HG02678 (cell line): ENCODE results near the gene SUPT4H1.

Experiments used
- ATAC-seq: cut with Tn5 transposase; IDR thresholded peaks from one replicate; pipeline ENCODE4 v1.9.1; 2021; ENCODE audit warnings: mild to moderate bottlenecking, moderate library complexity; ENCODE audit not compliant: unreplicated experiment

Gene SUPT4H1

DNA sequence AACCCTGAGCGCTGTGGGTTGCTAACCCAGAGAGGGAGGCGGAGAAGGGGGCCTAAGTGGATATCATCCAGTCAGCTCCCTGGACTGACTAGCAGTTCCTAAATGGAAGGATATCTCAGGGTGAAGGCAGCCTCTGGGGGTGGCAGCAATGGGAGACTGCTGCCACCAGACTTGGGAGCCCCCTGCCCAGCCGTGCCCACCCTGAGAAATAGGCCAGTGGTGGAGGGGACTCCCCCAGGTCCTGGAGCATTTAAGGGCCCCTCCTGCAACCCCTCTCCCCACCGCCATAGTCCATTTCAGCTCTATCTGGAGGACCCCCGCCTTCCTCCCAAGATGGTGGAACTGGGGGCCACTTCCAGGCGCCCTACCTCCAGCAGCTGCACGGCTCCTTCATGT, 31.8 kb downstream of the SUPT4H1 start:
- ATAC-seq, result no peak

DNA sequence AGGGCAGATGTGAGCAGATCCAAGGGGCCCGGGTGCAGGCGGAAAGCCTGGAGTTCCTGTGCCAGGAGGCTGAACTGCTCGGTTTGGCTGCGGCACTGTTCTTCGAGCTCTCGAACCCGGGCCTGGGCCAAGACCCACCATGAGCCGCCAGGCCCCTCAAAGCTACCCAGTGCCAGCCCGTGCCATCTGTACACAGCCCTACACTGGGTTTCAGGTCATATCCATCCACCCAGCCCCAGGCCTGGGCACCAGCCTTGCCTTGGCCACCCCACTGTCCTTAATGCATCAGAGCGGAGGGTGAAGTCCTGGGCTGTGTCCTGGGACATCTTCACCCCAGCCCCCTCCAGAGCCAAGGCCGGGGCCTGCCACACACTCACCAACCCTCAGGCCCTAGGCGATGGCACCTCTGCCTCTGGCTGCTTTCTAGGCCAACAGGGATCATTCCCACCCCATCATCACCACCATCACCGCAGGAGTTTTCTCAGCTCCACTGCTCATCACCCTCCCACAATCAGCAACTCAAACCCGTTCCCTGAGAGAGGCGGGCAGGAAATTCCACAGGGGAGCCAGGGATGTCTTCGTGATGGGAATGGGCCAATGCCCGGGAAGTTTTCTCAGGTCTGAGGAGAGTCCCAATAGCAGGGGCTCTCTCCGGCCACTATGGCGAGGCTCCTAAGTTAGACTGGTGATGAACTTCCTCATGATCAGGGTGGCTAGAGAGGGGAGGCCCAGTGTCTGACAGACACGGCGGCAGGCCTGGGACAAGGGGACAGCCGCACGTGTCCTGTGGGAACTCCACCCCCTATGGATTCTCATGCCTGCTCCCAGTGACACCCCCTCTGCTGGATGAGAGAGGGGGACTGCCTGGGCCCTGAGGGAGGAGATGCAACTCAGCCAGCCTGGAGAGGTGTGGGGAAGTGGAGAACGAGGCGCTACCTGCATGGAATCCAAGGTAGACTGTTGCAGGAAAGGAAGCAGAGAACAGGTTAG, 32.5 kb downstream of the SUPT4H1 start:
- no peak for ATAC-seq

DNA sequence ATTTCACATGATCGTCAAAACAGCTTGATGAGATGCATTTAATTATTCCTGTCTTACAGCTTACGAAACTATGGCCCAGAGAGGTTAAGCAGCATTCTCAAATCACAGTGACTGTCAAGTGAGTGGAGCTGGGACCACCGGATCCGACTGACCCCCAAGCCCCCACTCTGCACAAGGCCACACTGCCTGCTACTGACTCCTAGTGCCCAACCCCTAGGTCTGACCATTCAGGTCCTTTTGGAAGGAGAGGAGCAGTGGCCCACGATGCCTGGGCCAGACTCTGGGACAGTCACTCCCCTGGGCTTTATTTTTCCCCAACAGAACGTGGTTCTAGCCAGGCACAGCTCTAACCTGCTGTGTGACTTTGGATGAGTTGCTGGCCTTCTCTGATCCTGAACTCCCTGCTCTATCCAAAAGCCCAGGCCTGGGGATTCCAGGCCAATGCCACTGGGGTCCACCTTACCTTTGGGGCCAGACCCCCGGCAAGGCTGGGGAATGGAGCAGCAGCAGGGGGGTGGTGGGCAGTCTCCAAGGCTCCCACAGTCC, 33.3 kb downstream of the SUPT4H1 start:
- no peak for ATAC-seq

DNA sequence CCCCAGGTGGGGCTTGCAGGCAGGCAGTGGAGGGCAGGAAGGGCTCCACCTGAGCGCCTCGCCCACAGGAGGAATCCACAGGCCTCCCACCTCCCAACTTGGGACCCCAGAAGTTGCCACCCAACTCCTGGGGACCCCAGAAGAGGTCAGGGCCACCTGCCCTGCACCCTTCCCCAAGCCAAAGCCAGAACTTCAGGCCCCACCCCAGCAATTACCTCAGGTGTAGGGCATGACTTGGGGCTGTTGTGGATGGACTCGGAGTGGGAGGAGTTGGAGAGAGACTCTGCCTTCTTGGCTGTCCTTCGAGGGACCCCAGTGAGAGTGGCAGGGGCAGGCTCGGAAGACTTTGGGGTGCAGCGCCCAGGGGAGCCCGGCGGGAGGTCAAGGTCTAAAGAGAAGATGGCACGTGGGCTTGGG, 33.9 kb downstream of the SUPT4H1 start:
- ATAC-seq, result no peak

DNA sequence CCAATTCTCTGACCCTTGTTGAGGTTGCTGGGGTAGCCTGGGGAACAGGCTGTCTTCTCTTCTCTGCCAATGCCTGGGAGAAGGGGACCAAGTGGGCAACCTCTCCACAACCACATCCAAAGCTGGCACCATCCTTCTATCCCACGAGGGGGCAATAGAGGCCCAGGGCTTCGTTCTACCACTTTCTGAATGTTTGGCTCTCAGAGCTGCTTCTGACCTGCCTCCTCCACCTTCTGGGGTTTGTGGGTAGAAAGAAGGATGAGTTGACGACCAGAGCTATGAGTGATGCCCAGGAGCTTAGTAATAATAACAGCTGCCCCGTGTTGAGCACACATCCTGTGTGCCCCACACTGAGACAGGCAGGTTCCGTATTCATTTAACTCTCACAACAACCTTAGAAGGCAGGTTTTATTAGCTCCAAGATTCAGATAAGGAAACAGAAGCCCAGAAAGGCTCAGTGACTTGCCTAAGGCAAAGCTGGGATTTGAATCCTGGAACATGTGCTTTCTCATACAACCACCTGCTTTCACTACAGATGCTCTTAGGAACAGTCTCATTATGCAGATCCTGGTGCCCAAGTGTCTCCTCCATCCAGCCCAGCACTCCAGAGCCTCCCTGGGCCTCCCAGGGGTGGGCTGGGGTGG, 34.5 kb downstream of the SUPT4H1 start:
- peak; percentile 71 for ATAC-seq

DNA sequence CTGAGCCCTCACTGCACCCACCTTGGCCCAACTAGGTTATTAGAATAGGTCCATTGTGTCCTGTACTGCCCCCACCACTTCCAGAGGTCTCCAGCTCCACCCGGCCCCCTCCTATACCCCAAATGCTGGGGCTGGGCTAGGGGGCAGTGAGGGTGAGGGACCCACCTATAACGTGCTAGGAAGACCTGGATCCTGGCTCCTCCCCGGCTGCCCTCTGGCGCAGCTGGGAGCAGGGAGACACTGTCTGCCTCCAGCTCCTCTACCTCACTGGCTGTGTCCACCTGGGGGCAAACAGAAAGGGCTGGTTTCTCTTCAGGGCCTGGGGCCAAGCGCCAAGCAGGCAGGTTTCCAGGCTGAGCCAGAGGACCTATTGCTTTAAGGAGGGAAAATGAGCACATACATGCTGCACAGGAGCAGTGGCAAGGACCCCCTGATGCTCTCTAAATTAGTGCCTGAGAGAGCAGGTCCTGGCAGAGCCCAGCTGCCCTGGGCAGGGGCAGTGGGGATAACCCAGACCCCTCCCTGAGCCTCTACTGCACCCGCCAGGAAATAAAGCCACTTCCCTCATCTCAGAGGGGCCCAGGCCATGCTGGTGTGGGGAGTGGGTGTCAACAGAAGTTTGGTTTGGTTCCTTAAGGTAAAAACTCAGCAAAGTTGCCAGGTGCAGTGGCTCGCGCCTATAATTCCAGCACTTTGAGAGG, 35.6 kb downstream of the SUPT4H1 start:
- ATAC-seq, result no peak

DNA sequence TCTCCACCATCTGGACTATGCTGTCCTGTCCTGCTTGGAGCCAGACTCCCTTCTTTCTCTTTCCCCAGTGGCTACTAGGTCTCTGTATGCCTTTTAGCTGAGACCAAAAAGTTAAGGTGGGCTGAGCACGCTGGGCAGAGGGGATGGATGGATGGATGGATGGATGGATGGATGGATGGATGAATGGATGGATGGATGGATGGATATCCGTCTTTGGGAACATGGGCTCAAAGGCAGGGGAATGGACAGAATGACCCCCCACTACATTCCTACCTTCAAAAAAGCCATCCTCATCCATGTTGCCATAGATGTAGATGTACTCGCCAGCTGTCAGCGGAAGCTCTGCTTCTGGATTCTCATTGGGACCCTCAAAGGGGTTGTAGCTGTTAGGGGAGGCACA, 36.3 kb downstream of the SUPT4H1 start:
- no peak for ATAC-seq

DNA sequence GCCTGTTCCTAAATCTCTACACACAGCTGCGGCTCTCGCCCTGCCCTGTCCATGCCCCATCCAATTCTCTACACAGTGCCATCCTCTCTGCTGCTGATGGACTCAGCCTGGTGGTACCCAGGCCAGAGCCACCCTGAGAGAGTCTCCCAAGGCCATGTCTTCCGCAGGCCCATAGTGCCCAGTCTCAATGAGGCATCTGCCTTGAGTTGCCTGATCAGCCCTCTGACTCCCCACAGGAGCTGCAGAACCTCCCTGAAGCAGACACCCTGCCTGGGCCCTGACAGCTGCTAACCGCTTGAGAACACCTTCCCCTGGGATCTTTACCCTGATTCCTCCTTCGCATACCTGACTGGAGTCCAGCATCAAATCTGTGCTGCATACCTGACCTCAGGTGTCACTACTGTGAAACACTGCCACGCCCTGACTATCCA, 36.7 kb downstream of the SUPT4H1 start:
- ATAC-seq, result no peak

DNA sequence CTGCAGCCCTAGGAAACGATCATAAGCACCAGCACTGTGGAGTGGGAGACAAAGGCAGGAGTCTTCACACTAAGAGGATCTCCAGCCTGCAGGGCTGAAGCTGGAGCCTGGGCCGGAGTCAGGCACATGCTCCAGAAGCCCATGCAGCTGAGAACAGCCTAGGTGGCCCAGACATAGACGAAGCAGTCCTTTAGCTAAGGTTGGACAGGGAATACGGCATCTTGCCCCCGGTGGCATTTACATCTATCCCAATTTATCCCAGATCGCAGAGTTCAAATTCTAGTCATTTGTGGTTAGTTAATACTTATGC, 37.3 kb downstream of the SUPT4H1 start:
- no peak for ATAC-seq

DNA sequence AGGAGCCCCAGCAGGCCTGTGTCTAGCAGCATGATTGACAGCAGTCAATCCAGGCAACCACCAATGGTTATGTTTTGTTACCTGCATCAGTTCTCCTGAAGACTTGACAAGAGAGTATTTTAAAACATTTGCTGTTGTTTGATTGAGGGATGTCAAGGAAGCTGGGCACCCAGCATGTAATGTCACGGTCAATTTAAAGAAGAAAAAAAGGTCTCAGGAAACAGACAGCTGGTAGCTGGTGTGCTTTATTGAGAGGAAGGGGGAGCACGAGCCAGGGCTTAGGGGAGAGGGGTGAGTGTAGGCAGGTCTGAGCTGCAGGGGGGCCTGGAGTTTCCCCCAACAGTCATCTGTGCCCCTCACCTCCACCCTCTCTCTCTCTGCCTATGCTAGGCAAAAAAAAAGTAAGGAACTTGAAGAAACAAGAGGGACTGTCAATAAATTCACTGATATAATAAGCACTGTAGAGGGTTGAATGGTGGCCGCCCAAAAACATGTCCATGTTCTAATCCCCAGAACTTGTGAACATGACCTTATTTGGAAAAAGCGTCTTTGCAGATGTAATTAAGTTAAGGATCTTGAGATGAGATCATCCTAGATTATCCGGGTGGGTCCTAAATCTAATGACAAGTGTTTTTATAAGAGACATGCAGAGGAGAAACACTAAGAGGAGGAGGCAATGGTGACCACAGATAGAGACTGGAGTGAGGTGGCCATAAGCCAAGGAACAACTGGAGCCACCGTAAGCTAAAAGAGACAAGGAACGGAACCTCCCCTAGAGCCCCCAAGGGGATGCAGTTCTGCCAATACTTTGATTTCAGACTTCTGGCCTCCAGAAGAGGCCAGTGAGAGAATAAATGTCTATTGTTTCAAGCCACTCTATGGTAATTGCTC, 37.9 kb downstream of the SUPT4H1 start:
- no peak for ATAC-seq

DNA sequence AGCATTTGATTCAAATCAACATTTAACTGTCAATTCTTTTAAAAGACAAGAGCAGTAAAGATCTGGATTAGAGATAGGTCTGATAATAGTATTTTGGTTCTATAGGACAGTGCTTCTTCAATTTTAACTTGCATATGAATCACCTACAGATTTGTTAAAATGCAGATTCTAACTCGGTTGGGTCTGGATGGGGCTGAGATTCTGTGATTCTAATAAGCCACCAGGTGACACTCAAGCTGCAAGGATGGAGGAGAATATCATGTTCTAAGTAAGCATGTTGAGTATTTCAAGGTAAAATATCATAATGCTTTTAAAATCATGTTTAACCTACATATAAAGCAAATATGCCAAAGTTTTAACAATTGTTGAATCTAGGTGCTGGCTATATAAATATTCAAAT, 39.2 kb downstream of the SUPT4H1 start:
- no peak for ATAC-seq

DNA sequence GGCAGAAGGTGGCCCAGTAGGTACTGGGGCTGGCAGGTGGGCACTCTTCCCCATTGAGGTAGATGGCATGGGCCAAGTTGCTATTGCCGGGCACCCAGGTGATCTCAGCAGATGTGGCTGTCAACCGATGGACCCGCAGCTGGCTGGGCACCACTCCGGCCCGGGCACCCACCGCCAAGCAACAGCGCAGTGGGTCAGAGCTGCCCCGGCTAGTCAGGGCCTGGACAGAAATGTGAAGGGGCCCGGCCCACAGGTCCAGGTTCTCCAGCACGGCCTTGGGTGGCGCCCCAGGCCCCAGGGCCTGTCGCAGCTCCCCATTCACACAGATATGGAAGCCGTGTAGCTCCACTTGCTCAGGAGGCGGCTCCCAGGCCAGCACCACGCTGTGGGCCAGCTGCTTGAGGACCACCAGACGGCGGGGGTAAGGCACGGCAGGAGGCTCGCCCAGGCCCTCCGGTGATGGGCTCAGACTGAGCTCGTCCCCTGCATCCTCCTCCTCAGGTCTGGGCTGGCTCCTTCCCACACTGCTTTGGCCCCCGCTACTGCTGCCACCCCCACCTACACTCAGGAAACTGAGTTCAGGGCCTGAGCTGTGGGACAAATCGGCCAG, 39.9 kb downstream of the SUPT4H1 start:
- no peak for ATAC-seq

DNA sequence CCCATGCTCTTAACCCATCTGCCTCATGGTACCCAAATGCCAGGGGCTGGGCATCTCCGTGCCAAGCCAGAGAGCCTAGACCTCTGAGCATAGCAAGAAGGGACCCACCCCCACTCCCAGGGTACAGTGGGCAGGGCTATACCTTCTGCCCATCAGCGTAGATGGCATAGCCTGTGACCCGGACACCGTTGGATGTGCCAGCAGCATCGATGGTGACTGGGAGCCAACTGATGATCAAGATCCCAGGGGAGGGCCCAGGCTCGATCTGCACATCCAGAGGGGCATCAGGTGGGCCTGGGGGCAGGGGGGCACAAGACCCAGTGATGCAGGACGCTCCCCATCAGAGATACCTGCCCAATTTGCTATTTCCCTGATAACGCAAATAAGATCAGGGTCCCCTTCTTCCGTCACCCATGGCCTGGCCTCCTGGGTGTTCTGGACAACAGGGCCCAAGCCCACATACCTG, 40.5 kb downstream of the SUPT4H1 start:
- ATAC-seq, result no peak

DNA sequence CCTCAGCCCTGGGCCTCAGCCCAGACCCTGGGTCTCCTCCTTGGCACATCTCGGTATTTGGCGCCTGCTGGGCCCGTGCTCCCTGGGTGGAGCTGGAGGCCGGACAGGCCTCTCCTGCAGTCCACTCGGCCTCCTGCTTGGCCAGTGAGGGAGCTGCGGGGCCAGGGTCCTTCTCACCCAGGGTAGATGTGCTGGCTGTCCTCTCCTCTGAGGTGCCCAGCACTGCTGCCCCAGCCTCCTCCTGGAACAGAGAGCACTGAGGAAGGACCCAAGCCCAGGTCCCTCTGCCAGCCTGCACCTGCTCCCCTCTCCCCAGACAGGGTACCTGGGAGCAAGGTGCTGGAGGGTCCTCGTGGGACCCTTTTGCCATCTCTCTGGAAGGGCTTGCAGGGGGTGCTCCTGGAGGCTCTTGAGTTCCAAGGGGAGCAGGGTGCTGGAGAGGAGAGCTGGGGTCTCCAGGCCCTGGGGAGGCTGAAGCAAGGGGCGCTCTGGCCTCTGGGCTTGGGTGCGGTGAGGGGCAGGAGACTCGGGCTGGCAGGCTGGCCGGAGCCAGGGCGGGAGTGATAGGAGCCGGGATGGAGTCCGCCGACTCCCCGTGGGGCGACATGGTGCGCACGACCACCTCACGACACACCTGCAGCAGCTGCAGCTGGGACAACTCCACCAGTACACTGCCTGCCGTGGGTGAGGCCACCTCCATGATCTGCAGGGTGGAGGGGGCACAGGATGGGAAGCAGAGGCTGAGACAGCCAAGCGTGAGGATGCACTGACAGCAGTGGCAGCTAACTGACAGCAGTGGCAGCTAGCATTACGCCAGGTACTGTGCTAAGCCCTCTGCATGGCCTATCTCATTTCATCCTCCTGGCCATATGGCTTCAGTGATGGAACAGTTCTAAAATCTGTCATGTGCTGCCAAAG, 41.2 kb downstream of the SUPT4H1 start:
- ATAC-seq, result no peak

DNA sequence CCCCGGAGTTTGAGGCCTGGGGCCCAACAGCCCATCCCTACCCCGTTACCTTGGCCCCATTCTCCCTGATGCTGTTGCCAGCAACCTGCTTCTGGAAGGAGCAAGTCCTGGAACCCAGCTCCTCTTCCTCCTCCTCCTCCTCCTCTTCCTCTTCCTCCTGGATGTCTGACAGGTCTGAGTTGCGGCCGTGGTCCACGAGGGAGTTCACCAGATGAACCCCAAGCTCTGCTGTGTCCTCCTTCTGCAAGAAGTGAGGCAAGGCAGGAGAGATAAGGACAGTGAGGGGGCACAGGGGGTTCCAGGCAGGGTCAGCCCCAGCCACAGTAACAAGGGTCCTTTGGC, 42.1 kb downstream of the SUPT4H1 start:
- ATAC-seq, result no peak

DNA sequence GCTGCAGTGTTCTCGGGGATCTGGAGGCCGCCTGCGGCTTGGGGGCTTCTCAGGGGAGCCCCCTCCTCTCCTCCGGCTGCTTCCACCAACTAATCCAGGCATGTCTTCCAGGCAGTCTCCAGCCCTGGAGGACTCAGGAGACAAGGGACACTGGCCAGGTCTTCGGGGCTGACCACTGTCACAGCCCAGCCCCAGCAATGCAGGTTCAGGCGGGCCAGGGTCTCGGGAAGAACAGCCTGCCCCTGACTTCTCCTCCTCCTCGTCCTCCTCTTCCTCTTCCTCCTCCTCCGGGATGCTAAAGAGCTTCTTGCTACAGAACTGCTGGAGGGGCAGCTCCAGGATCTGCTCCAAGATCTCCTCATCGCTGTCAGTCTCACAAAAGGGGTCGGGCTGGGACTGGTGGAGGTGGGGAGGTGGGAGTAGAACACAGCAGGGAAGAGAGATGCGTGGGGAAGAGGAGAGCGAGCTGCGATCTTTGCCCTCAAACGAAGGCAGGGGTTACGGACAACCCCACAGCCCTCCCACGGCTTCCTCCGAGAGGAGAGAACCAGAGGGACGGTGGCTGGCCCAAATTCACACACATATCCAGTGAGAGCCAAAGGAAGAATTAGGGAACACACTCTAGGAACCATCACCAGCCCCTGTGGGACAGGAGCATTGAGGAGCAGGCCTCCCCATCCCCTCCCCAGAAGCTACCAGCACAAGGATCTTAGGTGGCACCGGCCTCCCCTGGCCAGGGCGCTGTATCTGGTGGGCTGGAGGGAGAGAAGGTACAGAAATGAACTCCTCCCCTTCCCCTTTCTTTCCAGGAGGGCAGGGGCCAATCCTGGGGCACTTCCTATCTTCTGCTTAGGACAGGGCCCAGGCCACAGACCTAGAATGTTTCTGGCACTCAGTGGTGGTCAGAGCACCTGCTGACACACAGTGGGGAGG, 42.8 kb downstream of the SUPT4H1 start:
- ATAC-seq, result no peak

DNA sequence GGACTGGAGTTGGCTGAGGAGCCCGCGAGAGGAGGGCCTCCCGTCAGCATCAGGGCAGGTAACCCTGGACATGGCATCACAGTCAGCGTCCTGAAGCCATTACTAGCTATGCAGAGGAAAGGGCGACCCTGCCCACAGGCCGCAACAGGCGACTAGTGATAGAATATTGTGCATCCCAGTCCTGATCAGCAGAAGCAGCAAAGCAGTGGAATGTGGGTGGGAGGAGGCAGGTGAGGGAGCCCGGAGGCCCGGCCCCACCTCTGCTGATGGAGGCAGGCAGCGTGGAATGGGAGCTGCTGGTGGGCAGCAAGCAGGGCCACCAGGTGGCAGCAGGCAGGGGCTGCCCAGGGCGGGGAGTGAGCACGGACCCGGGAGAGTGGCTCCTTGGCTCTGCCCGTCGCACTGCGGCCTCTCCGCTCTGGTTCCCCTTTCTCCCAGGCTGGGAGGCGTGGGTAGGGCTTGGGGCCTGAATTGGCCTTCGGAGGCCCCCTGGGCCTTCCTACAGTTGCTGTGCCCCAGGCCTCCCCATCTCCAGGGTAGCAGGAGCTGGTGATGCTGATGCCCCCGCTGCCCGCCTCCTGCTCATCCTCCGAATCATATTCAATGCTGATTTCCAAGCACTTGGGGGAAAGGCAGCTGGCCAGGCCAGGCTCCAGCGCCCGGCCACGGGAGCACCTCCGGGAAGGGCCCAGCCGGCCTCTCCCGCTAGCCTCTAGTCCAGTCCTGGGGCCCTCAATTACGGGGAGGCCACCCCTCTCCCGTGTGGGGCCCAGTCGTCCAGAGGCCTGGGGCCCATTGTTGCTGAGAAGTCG, 43.6 kb downstream of the SUPT4H1 start:
- ATAC-seq, result no peak
